B cell (primary cell): ENCODE data around the gene TNFSF4. TPM values are rescaled to one million over a fixed set of nuclear protein-coding genes. Genes with fewer than 3 reads are reported as not detected.

Experiments
- ATAC-seq: fragments of 200-7000 bp; cut with Tn5 transposase; one replicate; pipeline ENCODE4 v1.10.0; 2021; ENCODE audit warnings: low read depth, mild to moderate bottlenecking, moderate number of reproducible peaks, moderate library complexity
- CTCF ChIA-PET: fragments of 350-600 bp; sonication (Branson Sonifier 250); formaldehyde crosslinking; loops from one replicate; lab custom pipeline; 2021; ENCODE audit warnings: antibody characterized with exemption, inconsistent platforms; lab: Charles Lee
- POLR2A ChIA-PET: fragments of 350-600 bp; sonication (Branson Sonifier 250); formaldehyde crosslinking; loops from one replicate; lab custom pipeline; 2021; ENCODE audit warnings: antibody characterized with exemption; lab: Charles Lee
- DNase-seq: peaks from one replicate; pipeline ENCODE4 v3.0.0; 2013
- H2AFZ ChIP-seq: 2 replicates; pipeline ENCODE4 v1.6.1; 2012; ENCODE audit warnings: mild to moderate bottlenecking, low read depth, low read length; ENCODE audit not compliant: insufficient read depth, poor library complexity, severe bottlenecking
- H3K27ac ChIP-seq, 2 donors: 1 replicate in 1 of 2; 2 replicates in 1 of 2; pipeline ENCODE4 v1.5.1; 2012 to 2013; ENCODE audit warnings: low read length in 2 of 2, mild to moderate bottlenecking in 2 of 2, moderate library complexity in 1 of 2
- H3K27me3 ChIP-seq, 4 experiments: fragments of 200-600 bp in 1 of 4; sonication (generic) in 1 of 4; replicated peaks in 1 of 4; 1 replicate in 2 of 4; 2 replicates in 2 of 4; pipeline versions ENCODE4 v1.6.1 to v1.7.0; 2013 to 2016; ENCODE audit warnings: low read length in 3 of 4, mild to moderate bottlenecking in 2 of 4, mixed read lengths in 1 of 4, moderate library complexity in 1 of 4; ENCODE audit not compliant: insufficient read depth in 4 of 4, control insufficient read depth in 3 of 4; ENCODE audit errors: control extremely low read depth in 1 of 4
- H3K36me3 ChIP-seq, 2 experiments: replicated peaks in 1 of 2; 1 replicate in 1 of 2; 2 replicates in 1 of 2; pipeline versions ENCODE4 v1.6.1 to v1.7.1; 2013; ENCODE audit warnings: low read length in 1 of 2; ENCODE audit not compliant: insufficient read depth in 2 of 2, control insufficient read depth in 1 of 2; ENCODE audit errors: control extremely low read depth in 1 of 2, extremely low read depth in 1 of 2
- H3K4me1 ChIP-seq, 2 donors: fragments of 200-600 bp in 1 of 2; sonication (generic) in 1 of 2; 1 replicate in 1 of 2; 2 replicates in 1 of 2; pipeline versions ENCODE4 v1.5.1 to v1.6.1; 2013 to 2017; ENCODE audit warnings: low read length in 2 of 2; ENCODE audit not compliant: control insufficient read depth in 2 of 2, insufficient read depth in 2 of 2
- H3K4me2 ChIP-seq: replicated peaks from 2 replicates; pipeline ENCODE3; 2012; ENCODE audit warnings: mild to moderate bottlenecking, low read depth, low read length; ENCODE audit not compliant: poor library complexity, severe bottlenecking
- H3K4me3 ChIP-seq, 5 experiments: fragments of 200-600 bp in 1 of 5; sonication (generic) in 1 of 5; 1 replicate in 3 of 5; 2 replicates in 2 of 5; pipeline versions ENCODE4 v1.5.1 to v1.7.0; 2011 to 2016; ENCODE audit warnings: low read length in 4 of 5, mild to moderate bottlenecking in 4 of 5, low read depth in 2 of 5, control low read depth in 1 of 5, moderate library complexity in 1 of 5; ENCODE audit not compliant: insufficient read depth in 1 of 5; ENCODE audit errors: control extremely low read depth in 1 of 5, extremely low read depth in 1 of 5
- H3K79me2 ChIP-seq: fragments of 200-600 bp; sonication (generic); one replicate; pipeline ENCODE4 v1.6.0; 2016; ENCODE audit warnings: low read length; ENCODE audit not compliant: control insufficient read depth, insufficient read depth
- H3K9ac ChIP-seq: fragments of 200-600 bp; sonication (generic); 2 replicates; pipeline ENCODE4 v1.6.1; 2017; ENCODE audit warnings: mild to moderate bottlenecking, low read length, moderate library complexity
- H3K9me3 ChIP-seq, 3 donors: one replicate each; pipeline versions ENCODE4 v1.6.1 to v1.7.1; 2013; ENCODE audit warnings: low read length in 2 of 3; ENCODE audit not compliant: control insufficient read depth in 2 of 3, insufficient read depth in 1 of 3; ENCODE audit errors: control extremely low read depth in 1 of 3
- H4K20me1 ChIP-seq: 2 replicates; pipeline ENCODE4 v1.6.0; 2012; ENCODE audit warnings: mild to moderate bottlenecking, low read length; ENCODE audit not compliant: insufficient read depth, control insufficient read depth, poor library complexity, severe bottlenecking
- H3K27ac Mint-ChIP-seq: one replicate; pipeline ENCODE4 v1.8.0; 2021; ENCODE audit warnings: mixed read lengths
- H3K27me3 Mint-ChIP-seq: one replicate; pipeline ENCODE4 v1.8.0; 2021; ENCODE audit warnings: mixed read lengths
- H3K4me1 Mint-ChIP-seq: one replicate; pipeline ENCODE4 v1.8.0; 2021; ENCODE audit warnings: mixed read lengths
- H3K4me3 Mint-ChIP-seq: one replicate; pipeline ENCODE4 v1.8.0; 2021; ENCODE audit warnings: mixed read lengths
- H3K9me3 Mint-ChIP-seq: one replicate; pipeline ENCODE4 v1.8.0; 2022; ENCODE audit warnings: mixed read lengths; ENCODE audit not compliant: insufficient read depth
- EZH2 ChIP-seq: IDR thresholded peaks from 2 replicates; pipeline ENCODE4 v1.6.1; 2012; ENCODE audit warnings: borderline replicate concordance, low read depth, mild to moderate bottlenecking, moderate library complexity, low read length; ENCODE audit not compliant: insufficient read depth, poor library complexity, severe bottlenecking
- WGBS: methylation state at CpG from one replicate; pipeline ENCODE4 v1.1.5; 2013; ENCODE audit warnings: missing lambda C conversion rate; ENCODE audit not compliant: insufficient coverage; 5-methylcytosine and 5-hydroxymethylcytosine counted together
- intact Hi-C: fragments of 100-400 bp; cut with micrococcal nuclease; formaldehyde crosslinking; loops from one replicate; pipeline ENCODE4 v1.10.0; 2022
- polyA plus RNA-seq: library from polyadenylated mRNA; depleted of rRNA; stranded (reverse); fragments of >200 nt; gene quantifications from 2 replicates; pipeline ENCODE4 v1.2.3, GENCODE V29; 2012
- total RNA-seq, 2 donors: library from RNA; stranded (reverse); fragments of 120-200 nt in 1 of 2; gene quantifications; 1 replicate in 1 of 2; 2 replicates in 1 of 2; pipeline versions ENCODE4 v1.2.3 to v1.2.4, GENCODE V29; 2013 to 2022
- TF ChIP-seq, protein P1 (sequence below): fragments of 200-600 bp; IDR thresholded peaks from one replicate; pipeline ENCODE4 v1.8.0; 2022; ENCODE audit warnings: antibody characterized with exemption, mild to moderate bottlenecking

Gene TNFSF4
- total and polyA plus RNA-seq, 2 donors (not counting 1 experiment from before 2014, with no cell fraction given): 1.0 to 1.5 TPM

- Histone ChIP-seq H4K20me1 (no peaks in the 10 kb centered on the region), H3K79me2 (peaks cover 3% of the 10 kb centered on the region), H3K27ac (peak overlapping the region in 1 of 2 donors; percentile 51), H3K9me3 (no peaks in the 10 kb centered on the region), H3K27me3 (no peaks in the 10 kb centered on the region), H3K4me2 (peak overlapping the region; percentile 61), H3K4me3 (peak overlapping the region in 2 of 5 experiments; percentile 5 to 35), H3K9ac (peak overlapping the region; percentile 36), H2AFZ (no peak overlapping the region), H3K4me1 (peaks cover 41 to 63% of the 10 kb centered on the region in 2 donors), H3K36me3 (no peaks in the 10 kb centered on the region)
- WGBS: no CpG with 5 or more reads among the region's 1 CpG
- CTCF ChIA-PET: interaction anchor here (0.6 to 22.8 kb wide), 15 partner anchors 12 to 579 kb away, joined by 3 to 472 read pairs (median 4); no protein-coding TSS in a partner anchor
- intact Hi-C loops: loop anchor here (5.0 to 10.0 kb wide), 3 partner anchors 208 to 300 kb away; partner anchors contain the start of gene PRDX6
- DNase-seq (no peak), ATAC-seq (no peak)
- Mint-ChIP-seq H3K4me1 (peaks cover 41% of the 10 kb centered on the region), H3K27me3 (no peaks in the 10 kb centered on the region), H3K27ac (no peak overlapping the region), H3K4me3 (no peak overlapping the region), H3K9me3 (no peaks in the 10 kb centered on the region)
- TF ChIP-seq, protein P1, sequence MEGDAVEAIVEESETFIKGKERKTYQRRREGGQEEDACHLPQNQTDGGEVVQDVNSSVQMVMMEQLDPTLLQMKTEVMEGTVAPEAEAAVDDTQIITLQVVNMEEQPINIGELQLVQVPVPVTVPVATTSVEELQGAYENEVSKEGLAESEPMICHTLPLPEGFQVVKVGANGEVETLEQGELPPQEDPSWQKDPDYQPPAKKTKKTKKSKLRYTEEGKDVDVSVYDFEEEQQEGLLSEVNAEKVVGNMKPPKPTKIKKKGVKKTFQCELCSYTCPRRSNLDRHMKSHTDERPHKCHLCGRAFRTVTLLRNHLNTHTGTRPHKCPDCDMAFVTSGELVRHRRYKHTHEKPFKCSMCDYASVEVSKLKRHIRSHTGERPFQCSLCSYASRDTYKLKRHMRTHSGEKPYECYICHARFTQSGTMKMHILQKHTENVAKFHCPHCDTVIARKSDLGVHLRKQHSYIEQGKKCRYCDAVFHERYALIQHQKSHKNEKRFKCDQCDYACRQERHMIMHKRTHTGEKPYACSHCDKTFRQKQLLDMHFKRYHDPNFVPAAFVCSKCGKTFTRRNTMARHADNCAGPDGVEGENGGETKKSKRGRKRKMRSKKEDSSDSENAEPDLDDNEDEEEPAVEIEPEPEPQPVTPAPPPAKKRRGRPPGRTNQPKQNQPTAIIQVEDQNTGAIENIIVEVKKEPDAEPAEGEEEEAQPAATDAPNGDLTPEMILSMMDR: no peak
- POLR2A ChIA-PET: interaction anchor here (1.0 kb wide), 1 partner anchor 459 kb away, joined by 13 read pairs; no protein-coding TSS in a partner anchor
Measured at GRCh38 chr1:173204693-173205092, 2.4 kb downstream of the TNFSF4 start.

GRCh38 chr1:173202424-173203145 lies 4.5 kb downstream of the TNFSF4 start:
- TF ChIP-seq EZH2: no peak
- TF ChIP-seq, protein P1: peak; percentile 62
- ChIA-PET POLR2A (no interaction called here), CTCF (interaction anchor here (0.7 to 22.8 kb wide), 47 partner anchors 8 to 623 kb away, joined by 3 to 472 read pairs (median 4); partner anchors contain the start of gene CENPL)
- Histone ChIP-seq H3K9ac (no peak overlapping the region), H3K27ac (no peak overlapping the region), H3K9me3 (no peaks in the 10 kb centered on the region), H3K4me3 (no peak overlapping the region), H2AFZ (no peak overlapping the region), H3K4me2 (peak overlapping the region; percentile 26), H3K27me3 (no peaks in the 10 kb centered on the region), H4K20me1 (no peaks in the 10 kb centered on the region), H3K36me3 (no peaks in the 10 kb centered on the region), H3K79me2 (peaks cover 3% of the 10 kb centered on the region), H3K4me1 (peaks cover 41 to 63% of the 10 kb centered on the region in 2 donors)
- H3K27me3 Mint-ChIP-seq: no peaks in the 10 kb centered on the region
- H3K27ac Mint-ChIP-seq: no peak overlapping the region
- intact Hi-C loops: loop anchor here (1.0 to 10.0 kb wide), 4 partner anchors 298 to 457 kb away; no protein-coding TSS in a partner anchor
- no peaks in the 10 kb centered on the region for H3K9me3 Mint-ChIP-seq
- peak; percentile 60 for DNase-seq
- 14% methylated on average over 3 of the region's 5 CpGs for WGBS
- ATAC-seq: no peak
- no peak overlapping the region for H3K4me3 Mint-ChIP-seq
- peaks cover 40% of the 10 kb centered on the region for H3K4me1 Mint-ChIP-seq
